GM04504 (cell line): ENCODE data around the gene VEGFD.

ENCODE experiments used
- DNase-seq: peaks from one replicate; pipeline ENCODE4 v3.0.0-alpha.2; 2012; ENCODE audit warnings: low read depth

Gene VEGFD

GRCh38 chrX:15384304-15384703 lies at the start of gene VEGFD:
VEGFD (minus strand) TSS chrX:15384413; CDS start chrX:15383946, 467 bp downstream.
- DNase-seq, result peak; percentile 34

- no peak for DNase-seq
Measured at GRCh38 chrX:15430584-15430983, 46.4 kb upstream of the VEGFD start.

GRCh38 chrX:15430076-15430475 lies 45.9 kb upstream of the VEGFD start:
- no peak for DNase-seq

GRCh38 chrX:15425024-15425423 lies 40.8 kb upstream of the VEGFD start:
- no peak for DNase-seq

GRCh38 chrX:15418707-15419181 lies 34.5 kb upstream of the VEGFD start:
- no peak for DNase-seq

GRCh38 chrX:15418041-15418706 lies 34.0 kb upstream of the VEGFD start:
- peak; percentile 40 for DNase-seq

GRCh38 chrX:15416133-15416993 lies 32.1 kb upstream of the VEGFD start:
- DNase-seq, result no peak

GRCh38 chrX:15413101-15413500 lies 28.9 kb upstream of the VEGFD start:
- DNase-seq, result no peak

GRCh38 chrX:15410947-15411346 lies 26.7 kb upstream of the VEGFD start:
- no peak for DNase-seq

GRCh38 chrX:15410430-15410829 lies 26.2 kb upstream of the VEGFD start:
- DNase-seq, result no peak

GRCh38 chrX:15405846-15406245 lies 21.6 kb upstream of the VEGFD start:
- DNase-seq, result no peak

- no peak for DNase-seq
Measured at GRCh38 chrX:15404401-15405096, 20.3 kb upstream of the VEGFD start.

- no peak for DNase-seq
Measured at GRCh38 chrX:15401378-15401777, 17.2 kb upstream of the VEGFD start.

- no peak for DNase-seq
Measured at GRCh38 chrX:15399962-15400391, 15.8 kb upstream of the VEGFD start.

- no peak for DNase-seq
Measured at GRCh38 chrX:15398874-15399273, 14.7 kb upstream of the VEGFD start.

GRCh38 chrX:15395789-15396188 lies 11.6 kb upstream of the VEGFD start:
- no peak for DNase-seq

GRCh38 chrX:15391850-15392249 lies 7.6 kb upstream of the VEGFD start:
- no peak for DNase-seq

GRCh38 chrX:15382813-15383212 lies 1.4 kb downstream of the VEGFD start:
- no peak for DNase-seq

GRCh38 chrX:15376956-15377355 lies 7.3 kb downstream of the VEGFD start:
- no peak for DNase-seq

GRCh38 chrX:15373976-15374375 lies 10.2 kb downstream of the VEGFD start:
- no peak for DNase-seq

GRCh38 chrX:15366506-15367352 lies 17.5 kb downstream of the VEGFD start:
- DNase-seq, result no peak

GRCh38 chrX:15359701-15360100 lies 24.5 kb downstream of the VEGFD start:
- DNase-seq, result no peak
